Measurements from ENCODE around the gene RFC2.

RFC2 gene

GRCh38 chr7:74193913-74194312 is 60.3 kb downstream of the RFC2 start:
- DNase-seq (ENCODE audit: low read depth in 2 of 3, low spot score in 1 of 3), result no peak

GRCh38 chr7:74193054-74193453 is 61.1 kb downstream of the RFC2 start:
- no peak for DNase-seq (ENCODE audit: low read depth in 2 of 3, low spot score in 1 of 3)

DNA sequence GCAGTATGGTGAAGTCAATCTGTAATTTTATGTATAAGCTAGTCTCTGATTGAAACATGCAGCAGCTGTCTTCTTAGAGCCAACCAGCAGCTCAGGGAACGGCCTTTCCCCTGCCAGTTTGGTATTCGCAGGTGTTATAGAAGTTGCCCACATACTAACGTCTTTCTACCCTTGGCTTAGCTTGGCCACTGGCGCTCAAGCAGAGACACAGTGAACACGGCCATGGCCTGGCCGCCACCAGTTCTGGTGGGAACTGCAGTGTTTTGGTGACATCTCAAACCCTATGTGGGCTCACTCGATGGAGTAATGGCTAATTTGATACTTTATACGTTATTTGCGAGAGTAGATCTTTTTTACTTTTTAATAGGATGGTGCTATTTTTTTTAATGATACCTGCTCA is 63.0 kb downstream of the RFC2 start:
- no peak for DNase-seq (ENCODE audit: low read depth in 2 of 3, low spot score in 1 of 3)

DNA sequence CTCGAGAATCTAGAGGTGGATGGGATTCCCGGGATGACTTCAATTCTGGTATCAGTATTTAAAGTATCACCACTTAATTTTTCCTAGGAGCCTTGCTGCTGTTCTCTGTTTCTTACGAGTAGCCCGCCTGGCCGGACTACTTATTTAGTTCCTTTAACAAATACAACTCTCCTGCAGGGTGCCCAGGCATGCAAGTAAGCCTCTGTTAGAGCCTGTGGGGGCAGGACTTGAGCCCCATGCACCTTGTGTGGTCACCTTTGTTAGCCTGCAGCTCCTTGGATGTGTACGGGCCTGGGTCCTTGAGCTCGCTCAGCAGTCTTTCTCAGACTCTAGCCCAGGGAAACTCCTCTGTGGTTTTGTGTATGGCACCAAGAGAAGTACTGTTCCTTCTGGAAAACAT is 63.9 kb downstream of the RFC2 start:
- DNase-seq (ENCODE audit: low read depth in 2 of 3, low spot score in 1 of 3), result no peak

DNA sequence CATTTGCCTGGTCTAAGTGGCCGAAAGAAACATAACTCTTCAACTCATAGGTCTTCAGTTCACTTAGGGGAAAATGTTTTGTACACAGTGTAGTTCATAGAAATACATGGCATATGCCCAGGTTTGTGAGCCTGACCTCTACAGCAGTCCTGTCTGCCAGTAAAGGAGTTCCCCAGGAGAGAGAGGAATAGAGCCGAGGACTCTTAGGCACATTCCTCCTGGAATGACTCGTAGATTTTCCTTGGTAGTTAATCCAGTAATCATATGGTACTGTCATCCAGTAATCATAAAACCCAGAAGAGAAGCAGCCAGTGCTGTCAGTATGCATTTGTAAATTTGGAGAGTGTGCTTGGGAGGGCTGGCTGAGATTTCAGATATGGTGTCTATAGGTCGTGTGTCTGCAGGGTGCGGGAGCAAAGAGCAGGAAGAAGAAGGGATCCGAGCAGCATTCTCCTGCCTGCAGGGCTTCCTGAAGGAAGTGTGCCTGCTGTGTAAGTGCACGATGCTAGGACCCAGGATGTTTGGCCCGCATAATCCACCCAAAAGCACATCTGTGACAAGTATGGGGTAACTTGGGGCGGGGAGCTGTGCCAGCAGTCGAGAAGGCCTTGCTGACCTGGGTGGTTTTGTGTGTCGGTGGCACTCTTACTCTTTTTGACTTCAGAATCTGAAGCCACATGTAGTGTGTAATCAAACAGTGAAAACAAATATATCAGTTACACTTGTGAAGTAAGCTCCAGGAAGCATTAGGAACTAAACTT is 66.1 kb downstream of the RFC2 start:
- DNase-seq (ENCODE audit: low read depth in 2 of 3, low spot score in 1 of 3), result no peak

GRCh38 chr7:74185636-74186035 is 68.6 kb downstream of the RFC2 start:
- no peak for DNase-seq (ENCODE audit: low read depth in 2 of 3, low spot score in 1 of 3)

DNA sequence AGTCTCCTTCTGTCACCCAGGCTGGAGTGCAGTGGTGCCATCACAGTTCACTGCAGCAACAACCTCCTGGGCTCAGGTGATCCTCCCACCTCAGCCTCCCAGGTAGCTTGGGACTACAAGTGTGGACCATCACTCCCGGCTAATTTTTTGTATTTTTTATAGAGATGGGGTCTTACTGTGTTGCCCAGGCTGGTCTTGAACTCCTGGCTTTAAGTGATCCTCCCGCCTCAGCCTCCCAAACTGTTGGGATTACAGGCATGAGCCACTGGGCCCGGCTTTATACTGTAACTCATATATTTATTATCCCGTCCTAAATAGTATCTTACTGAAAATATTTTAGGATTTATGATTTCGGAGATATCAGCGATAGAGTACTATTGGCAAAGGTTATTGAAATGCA is 69.2 kb downstream of the RFC2 start:
- no peak for DNase-seq (ENCODE audit: low read depth in 2 of 3, low spot score in 1 of 3)

DNA sequence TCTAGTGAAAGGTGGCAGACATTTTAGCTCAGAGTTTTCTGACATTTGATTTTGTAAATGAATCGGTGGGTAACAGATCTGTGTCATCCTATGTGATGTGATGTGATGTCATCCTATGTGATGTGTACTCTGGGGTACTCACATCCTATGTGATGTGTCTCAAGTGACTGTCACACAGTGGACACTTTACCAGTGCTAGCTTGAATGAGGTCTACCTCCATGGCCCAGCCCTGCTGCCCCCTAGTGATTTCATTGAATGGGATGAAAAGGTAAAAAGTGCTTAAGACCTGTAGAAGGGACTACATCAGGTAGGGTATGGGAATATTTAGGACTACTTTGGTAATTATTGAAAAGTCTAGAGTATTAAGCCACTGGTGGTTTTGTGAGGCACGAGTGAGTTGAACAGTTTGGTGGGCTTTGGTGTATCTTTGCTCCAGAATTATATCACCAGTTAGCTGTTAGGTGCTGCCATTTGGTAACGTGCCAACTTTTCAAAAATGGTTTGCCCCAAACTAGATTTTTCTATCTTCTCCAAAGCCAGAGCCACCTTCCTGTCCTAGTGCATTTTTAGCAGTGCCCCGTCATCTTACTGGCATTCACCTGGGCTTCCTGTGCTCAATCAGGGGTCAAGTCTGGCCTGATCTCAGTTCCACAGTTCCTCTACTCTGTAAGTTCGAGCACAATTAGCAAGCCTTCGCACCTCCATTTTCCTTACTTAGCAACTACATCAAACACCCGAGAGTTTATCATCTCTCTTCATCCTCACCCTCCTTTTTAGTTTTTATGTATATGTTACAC is 70.3 kb downstream of the RFC2 start:
- DNase-seq (ENCODE audit: low read depth in 2 of 3, low spot score in 1 of 3), result no peak

DNA sequence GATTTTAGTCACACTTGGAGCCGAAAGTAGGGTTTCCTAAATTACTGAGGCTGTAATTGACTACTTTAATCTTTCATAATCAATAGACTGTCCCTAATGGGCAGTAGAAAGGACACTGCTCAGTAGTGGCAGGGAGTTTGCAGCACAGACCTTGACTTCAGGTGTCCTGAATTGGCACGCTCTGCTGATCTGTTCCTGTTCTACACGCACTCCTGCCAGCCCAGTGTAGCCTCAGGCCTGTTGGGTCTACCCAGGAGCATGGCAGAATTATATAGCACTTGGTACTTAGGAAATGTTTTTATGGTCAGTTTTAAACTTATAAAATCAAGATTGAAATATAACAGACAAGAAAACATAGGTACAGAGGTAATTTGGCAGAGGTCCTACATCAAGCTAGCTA is 71.1 kb downstream of the RFC2 start:
- DNase-seq (ENCODE audit: low read depth in 2 of 3, low spot score in 1 of 3), result no peak

DNA sequence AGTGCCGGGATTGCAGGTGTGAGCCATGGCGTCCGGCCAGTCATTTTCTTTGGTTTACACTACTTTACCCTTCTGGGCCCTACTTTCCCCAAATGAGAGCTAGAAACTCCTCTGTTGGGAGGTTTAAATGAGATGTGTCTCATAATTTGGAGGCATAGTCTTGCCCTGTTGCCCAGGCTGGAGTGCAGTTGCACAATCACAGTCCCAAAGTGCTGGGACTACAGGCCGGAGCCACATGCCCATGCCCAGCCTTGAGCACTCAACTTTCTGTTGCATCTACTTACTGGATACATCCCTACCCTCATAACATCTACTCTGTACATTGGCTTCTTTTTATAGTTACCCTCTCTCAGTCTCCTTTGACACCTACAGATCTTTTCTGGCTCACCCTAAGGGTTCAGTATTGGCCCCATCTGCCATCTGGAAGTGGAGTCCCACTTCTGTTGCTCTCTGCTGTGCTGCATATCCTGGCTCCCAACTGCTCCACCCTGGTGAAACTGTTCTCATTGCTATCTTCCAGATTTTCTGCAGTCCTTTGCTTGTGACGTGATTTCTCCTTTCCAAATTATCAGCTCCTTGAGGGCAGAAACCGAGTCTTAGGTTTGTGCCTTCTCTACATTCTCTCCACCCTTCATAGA is 71.6 kb downstream of the RFC2 start:
- DNase-seq (ENCODE audit: low read depth in 2 of 3, low spot score in 1 of 3), result no peak

- no peak for DNase-seq (ENCODE audit: low read depth in 2 of 3, low spot score in 1 of 3)
Observed at GRCh38 chr7:74181821-74182220, 72.4 kb downstream of the RFC2 start.

All from stimulated activated CD4-positive, alpha-beta T cell treated with anti-CD3 and anti-CD28 coated beads, Interleukin-12 subunit alpha, Interleukin-12 subunit beta, amount 100 ng/mL, for 48 hours (primary cell).